ENCODE measurements around the gene ZNF579. TPM values are rescaled to one million over a fixed set of nuclear protein-coding genes. Genes with fewer than 3 reads are reported as not detected.

ZNF579 gene
- total RNA-seq, 1 donor = 6.9 TPM

DNA sequence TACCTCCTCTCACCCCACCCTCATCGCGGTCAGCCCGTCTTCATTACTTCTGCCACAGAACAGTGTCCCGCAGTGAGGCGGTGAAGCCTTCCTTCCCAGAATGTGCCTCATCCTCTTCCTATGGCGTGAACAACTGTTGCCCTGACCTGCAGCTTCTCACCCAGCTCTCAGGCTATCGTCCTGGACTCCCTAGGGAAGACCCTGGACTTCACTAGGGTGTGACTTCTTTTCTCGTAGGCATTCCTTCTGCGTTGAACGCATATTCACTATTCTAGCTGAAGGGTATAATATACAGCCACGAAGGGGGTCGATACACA is 25.8 kb upstream of the ZNF579 start:
- DNase-seq (ENCODE audit: insufficient read length, low spot score, missing footprints) = no peak
- Histone ChIP-seq H3K4me3 (ENCODE audit: insufficient read depth, low read length) (peak overlapping the region; percentile 97), H3K4me1 (ENCODE audit: insufficient read depth, low read length) (peaks cover 12% of the 10 kb centered on the region), H3K27ac (ENCODE audit: low read depth, low read length) (peak overlapping the region; percentile 89), H3K9me3 (ENCODE audit: low read depth, low read length) (peaks cover 6% of the 10 kb centered on the region), H3K36me3 (ENCODE audit: insufficient read depth, low read length) (peaks cover 11% of the 10 kb centered on the region), H3K27me3 (ENCODE audit: insufficient read depth, low read length) (no peaks in the 10 kb centered on the region), H4K20me1 (ENCODE audit: insufficient read depth, low read length) (peaks cover 23% of the 10 kb centered on the region), H3K79me2 (ENCODE audit: insufficient read depth, low read length) (peaks cover 54% of the 10 kb centered on the region), H3K4me2 (ENCODE audit: insufficient read depth, low read length) (peak overlapping the region; percentile 100), H2AFZ (ENCODE audit: low read length) (no peak overlapping the region)
- TF ChIP-seq, protein P1, sequence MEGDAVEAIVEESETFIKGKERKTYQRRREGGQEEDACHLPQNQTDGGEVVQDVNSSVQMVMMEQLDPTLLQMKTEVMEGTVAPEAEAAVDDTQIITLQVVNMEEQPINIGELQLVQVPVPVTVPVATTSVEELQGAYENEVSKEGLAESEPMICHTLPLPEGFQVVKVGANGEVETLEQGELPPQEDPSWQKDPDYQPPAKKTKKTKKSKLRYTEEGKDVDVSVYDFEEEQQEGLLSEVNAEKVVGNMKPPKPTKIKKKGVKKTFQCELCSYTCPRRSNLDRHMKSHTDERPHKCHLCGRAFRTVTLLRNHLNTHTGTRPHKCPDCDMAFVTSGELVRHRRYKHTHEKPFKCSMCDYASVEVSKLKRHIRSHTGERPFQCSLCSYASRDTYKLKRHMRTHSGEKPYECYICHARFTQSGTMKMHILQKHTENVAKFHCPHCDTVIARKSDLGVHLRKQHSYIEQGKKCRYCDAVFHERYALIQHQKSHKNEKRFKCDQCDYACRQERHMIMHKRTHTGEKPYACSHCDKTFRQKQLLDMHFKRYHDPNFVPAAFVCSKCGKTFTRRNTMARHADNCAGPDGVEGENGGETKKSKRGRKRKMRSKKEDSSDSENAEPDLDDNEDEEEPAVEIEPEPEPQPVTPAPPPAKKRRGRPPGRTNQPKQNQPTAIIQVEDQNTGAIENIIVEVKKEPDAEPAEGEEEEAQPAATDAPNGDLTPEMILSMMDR (IDR thresholded peaks at IDR 0.05; ENCODE audit: extremely low read depth, low read depth, low read length) = no peak

DNA sequence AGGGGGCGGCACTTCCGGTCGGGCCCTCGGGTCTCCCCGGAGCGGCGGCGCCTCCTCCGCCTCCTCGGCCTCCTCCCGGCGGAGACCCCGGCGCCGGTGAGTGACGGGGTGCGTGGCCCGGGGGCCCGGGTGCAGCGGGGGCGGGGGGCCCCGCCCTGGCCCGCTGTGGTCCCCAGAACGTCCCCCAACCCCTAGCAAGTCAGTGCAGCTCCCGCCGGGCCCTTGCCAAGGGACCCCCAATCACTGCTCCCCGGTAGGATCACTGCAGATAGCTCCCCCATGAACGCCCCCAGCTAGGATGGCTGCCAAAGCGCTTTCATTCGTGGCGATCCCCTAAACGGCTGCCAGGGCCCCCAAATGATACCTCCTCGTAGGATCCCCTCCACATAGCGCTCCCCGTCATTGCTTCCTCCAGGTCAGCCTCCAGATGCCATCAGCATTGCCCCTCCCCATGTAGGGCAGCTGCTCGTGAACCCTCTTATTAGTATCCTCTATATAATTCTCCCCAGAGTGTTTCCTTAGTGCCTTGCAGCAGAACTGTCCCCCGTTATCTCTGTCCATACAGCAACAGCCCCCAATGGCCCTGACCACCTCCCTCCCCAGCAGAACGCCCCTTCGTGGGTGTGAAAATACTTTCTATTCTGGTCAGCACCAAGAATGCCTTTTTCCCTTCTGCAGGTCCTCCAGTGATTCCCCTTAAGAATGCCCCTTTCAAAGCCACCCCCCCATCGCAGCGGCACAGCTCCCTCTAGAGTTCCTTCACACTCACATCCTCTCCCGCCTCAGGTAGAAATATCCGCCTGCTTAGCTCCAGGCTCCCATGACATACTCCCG is 25.2 kb upstream of the ZNF579 start, which contains the start of gene ZNF865:
Gene ZNF865, plus strand, starts transcription at position 11 of the 834 bp plus-strand sequence. CDS start 7,972 bp downstream, outside the sequence.
- no peaks in the 10 kb centered on the region for H3K27me3 ChIP-seq (ENCODE audit: insufficient read depth, low read length)
- peaks cover 52% of the 10 kb centered on the region for H3K79me2 ChIP-seq (ENCODE audit: insufficient read depth, low read length)
- H2AFZ ChIP-seq (ENCODE audit: low read length) = peak within 1 kb of the TSS; percentile 85
- peaks cover 11% of the 10 kb centered on the region for H3K36me3 ChIP-seq (ENCODE audit: insufficient read depth, low read length)
- H3K27ac ChIP-seq (ENCODE audit: low read depth, low read length) = peak within 1 kb of the TSS; percentile 89
- H3K4me2 ChIP-seq (ENCODE audit: insufficient read depth, low read length) = peak within 1 kb of the TSS; percentile 100
- peak; percentile 98 for DNase-seq (ENCODE audit: insufficient read length, low spot score, missing footprints)
- H3K4me3 ChIP-seq (ENCODE audit: insufficient read depth, low read length) = peak within 1 kb of the TSS; percentile 97
- TF ChIP-seq, protein P1 (IDR thresholded peaks at IDR 0.05; ENCODE audit: extremely low read depth, low read depth, low read length) = peak; percentile 92
- H3K4me1 ChIP-seq (ENCODE audit: insufficient read depth, low read length) = peaks cover 16% of the 10 kb centered on the region
- peaks cover 23% of the 10 kb centered on the region for H4K20me1 ChIP-seq (ENCODE audit: insufficient read depth, low read length)
- peaks cover 6% of the 10 kb centered on the region for H3K9me3 ChIP-seq (ENCODE audit: low read depth, low read length)

DNA sequence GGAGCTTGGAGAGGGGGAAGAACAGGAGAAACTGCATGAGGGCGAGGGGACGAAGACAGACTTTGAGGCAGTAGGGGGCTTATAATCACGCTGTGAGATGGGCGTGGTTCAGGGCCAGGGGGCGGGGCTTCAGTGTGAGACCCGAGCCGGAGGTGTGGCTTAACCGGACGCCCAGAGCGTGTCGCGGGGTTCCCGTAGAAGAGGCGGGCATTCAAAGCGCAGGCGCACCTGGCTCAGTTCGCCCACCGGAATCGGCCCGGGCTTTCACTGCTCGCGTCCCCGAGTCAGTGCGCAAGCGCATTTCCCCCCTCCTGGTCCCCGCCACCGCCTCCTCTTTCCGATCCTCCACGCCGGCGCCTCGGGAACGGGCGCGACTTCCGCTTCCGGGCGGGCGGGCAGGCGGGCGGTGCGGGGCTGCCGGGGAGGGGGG is 24.6 kb upstream of the ZNF579 start:
- Histone ChIP-seq H3K79me2 (ENCODE audit: insufficient read depth, low read length) (peaks cover 51% of the 10 kb centered on the region), H3K4me1 (ENCODE audit: insufficient read depth, low read length) (peaks cover 19% of the 10 kb centered on the region), H3K4me3 (ENCODE audit: insufficient read depth, low read length) (peak overlapping the region; percentile 97), H2AFZ (ENCODE audit: low read length) (no peak overlapping the region), H3K27ac (ENCODE audit: low read depth, low read length) (peak overlapping the region; percentile 65), H3K9me3 (ENCODE audit: low read depth, low read length) (peaks cover 6% of the 10 kb centered on the region), H3K36me3 (ENCODE audit: insufficient read depth, low read length) (peaks cover 11% of the 10 kb centered on the region), H3K27me3 (ENCODE audit: insufficient read depth, low read length) (no peaks in the 10 kb centered on the region), H3K4me2 (ENCODE audit: insufficient read depth, low read length) (peak overlapping the region; percentile 100), H4K20me1 (ENCODE audit: insufficient read depth, low read length) (peaks cover 23% of the 10 kb centered on the region)
- peak; percentile 100 for DNase-seq (ENCODE audit: insufficient read length, low spot score, missing footprints)
- TF ChIP-seq, protein P1 (IDR thresholded peaks at IDR 0.05; ENCODE audit: extremely low read depth, low read depth, low read length) = no peak

DNA sequence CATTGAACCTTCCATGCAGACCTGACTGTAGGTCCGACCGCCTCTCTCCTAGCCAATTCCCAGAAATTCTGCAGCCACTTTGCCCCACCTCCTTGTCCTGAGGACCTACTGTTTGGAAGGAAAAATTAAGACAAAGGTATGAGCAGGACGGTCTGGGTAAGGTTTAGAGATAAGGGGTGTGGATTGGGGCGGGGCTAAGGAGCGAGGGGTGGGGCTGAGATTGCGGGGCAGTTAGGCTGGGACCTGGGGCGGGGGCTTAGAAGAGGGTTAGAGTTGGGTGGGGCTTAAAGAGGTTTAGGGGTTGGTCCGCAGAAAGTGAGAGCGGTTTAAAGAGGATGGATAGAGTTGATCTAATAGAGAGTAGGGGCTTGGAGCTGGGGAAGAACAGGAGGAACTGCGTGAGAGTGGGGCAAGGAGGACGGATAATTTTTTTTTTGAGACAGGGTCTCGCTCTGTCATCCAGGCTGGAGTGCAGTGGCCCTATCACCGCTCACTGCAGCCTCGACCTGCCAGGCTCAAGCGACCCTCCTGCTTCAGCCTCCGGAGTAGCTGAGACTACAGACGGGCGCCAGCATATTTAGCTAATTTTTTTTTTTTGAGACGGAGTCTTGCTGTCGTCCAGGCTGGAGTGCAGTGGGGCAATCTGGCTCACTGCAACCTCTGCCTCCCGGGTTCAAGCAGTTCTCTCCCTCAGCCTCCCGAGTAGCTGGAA is 23.1 kb upstream of the ZNF579 start:
- Histone ChIP-seq H3K79me2 (ENCODE audit: insufficient read depth, low read length) (peaks cover 38% of the 10 kb centered on the region), H3K4me1 (ENCODE audit: insufficient read depth, low read length) (peaks cover 19% of the 10 kb centered on the region), H3K27me3 (ENCODE audit: insufficient read depth, low read length) (no peaks in the 10 kb centered on the region)

More for the DNA sequence above, 23.1 kb upstream of the ZNF579 start:
- no peak overlapping the region for H3K4me2 ChIP-seq (ENCODE audit: insufficient read depth, low read length)
- H3K4me3 ChIP-seq (ENCODE audit: insufficient read depth, low read length) = no peak overlapping the region
- TF ChIP-seq, protein P1 (IDR thresholded peaks at IDR 0.05; ENCODE audit: extremely low read depth, low read depth, low read length) = no peak
- H2AFZ ChIP-seq (ENCODE audit: low read length) = no peak overlapping the region
- H3K9me3 ChIP-seq (ENCODE audit: low read depth, low read length) = no peaks in the 10 kb centered on the region
- peaks cover 13% of the 10 kb centered on the region for H4K20me1 ChIP-seq (ENCODE audit: insufficient read depth, low read length)
- no peaks in the 10 kb centered on the region for H3K36me3 ChIP-seq (ENCODE audit: insufficient read depth, low read length)
- no peak overlapping the region for H3K27ac ChIP-seq (ENCODE audit: low read depth, low read length)
- no peak for DNase-seq (ENCODE audit: insufficient read length, low spot score, missing footprints)

Data from osteoblast (primary cell).